GM15510 (cell line): Measurements from ENCODE around the gene SLC15A1.

Experiments
- POLR2A ChIP-seq: IDR thresholded peaks from 3 replicates; pipeline ENCODE4 v1.6.1; 2011; ENCODE audit warnings: borderline replicate concordance; ENCODE audit not compliant: insufficient read length; ENCODE audit errors: extremely low read depth

SLC15A1 gene

GRCh38 chr13:98697791-98698190, 54.7 kb downstream of the SLC15A1 start:
- no peak for TF ChIP-seq POLR2A

GRCh38 chr13:98693756-98694155, 58.7 kb downstream of the SLC15A1 start:
- TF ChIP-seq POLR2A, result no peak

GRCh38 chr13:98691360-98691759, 61.1 kb downstream of the SLC15A1 start:
- TF ChIP-seq POLR2A, result no peak

GRCh38 chr13:98690348-98691022, 62.0 kb downstream of the SLC15A1 start:
- no peak for TF ChIP-seq POLR2A

- TF ChIP-seq POLR2A, result no peak
These were observed 63.0 kb downstream of the SLC15A1 start for GRCh38 chr13:98689347-98689968.

- TF ChIP-seq POLR2A, result no peak
These were observed 64.1 kb downstream of the SLC15A1 start for GRCh38 chr13:98688373-98688772.

GRCh38 chr13:98687319-98687718, 65.2 kb downstream of the SLC15A1 start:
- no peak for TF ChIP-seq POLR2A

- TF ChIP-seq POLR2A, result no peak
These were observed 66.2 kb downstream of the SLC15A1 start for GRCh38 chr13:98686270-98686669.

- TF ChIP-seq POLR2A, result no peak
These were observed 67.3 kb downstream of the SLC15A1 start for GRCh38 chr13:98685146-98685545.

GRCh38 chr13:98681049-98681448, 71.4 kb downstream of the SLC15A1 start:
- no peak for TF ChIP-seq POLR2A

GRCh38 chr13:98678741-98679140, 73.7 kb downstream of the SLC15A1 start:
- no peak for TF ChIP-seq POLR2A

GRCh38 chr13:98677398-98677797, 75.1 kb downstream of the SLC15A1 start:
- TF ChIP-seq POLR2A, result no peak

GRCh38 chr13:98676239-98676638, 76.2 kb downstream of the SLC15A1 start:
- TF ChIP-seq POLR2A, result no peak

- no peak for TF ChIP-seq POLR2A
These were observed 76.6 kb downstream of the SLC15A1 start for GRCh38 chr13:98675837-98676236.

- TF ChIP-seq POLR2A, result no peak
These were observed 77.4 kb downstream of the SLC15A1 start for GRCh38 chr13:98675066-98675465.

- no peak for TF ChIP-seq POLR2A
These were observed 79.4 kb downstream of the SLC15A1 start for GRCh38 chr13:98672947-98673613.
